B cell (primary cell): ENCODE measurements around the gene SKAP2.

Experiments
- EZH2 ChIP-seq: IDR thresholded peaks from 2 replicates; pipeline ENCODE4 v1.6.1; 2012; ENCODE audit warnings: borderline replicate concordance, low read depth, mild to moderate bottlenecking, moderate library complexity, low read length; ENCODE audit not compliant: insufficient read depth, poor library complexity, severe bottlenecking
- TF ChIP-seq, protein P1 (sequence below): fragments of 200-600 bp; IDR thresholded peaks from one replicate; pipeline ENCODE4 v1.8.0; 2022; ENCODE audit warnings: antibody characterized with exemption, mild to moderate bottlenecking

DNA sequence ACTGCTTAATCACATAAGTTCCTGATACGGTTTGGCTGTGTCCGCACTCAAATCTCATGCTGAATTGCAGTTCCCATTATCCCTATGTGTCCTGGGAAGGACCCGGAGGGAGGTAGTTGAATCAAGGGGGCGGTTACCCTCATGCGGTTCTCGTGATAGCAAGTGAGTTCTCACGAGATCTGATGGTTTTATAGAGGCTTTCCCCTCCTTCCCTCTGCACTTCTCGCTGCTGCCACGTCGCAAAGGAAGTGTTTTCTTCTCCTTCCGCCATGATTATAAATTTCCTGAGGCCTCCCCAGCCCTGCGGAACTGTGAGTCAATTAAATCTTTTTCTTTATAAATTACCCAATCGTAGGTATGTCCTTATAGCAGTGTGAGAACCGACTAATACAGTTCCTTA is 226.2 kb downstream of the SKAP2 start:
- no peak for TF ChIP-seq EZH2
- TF ChIP-seq, protein P1, sequence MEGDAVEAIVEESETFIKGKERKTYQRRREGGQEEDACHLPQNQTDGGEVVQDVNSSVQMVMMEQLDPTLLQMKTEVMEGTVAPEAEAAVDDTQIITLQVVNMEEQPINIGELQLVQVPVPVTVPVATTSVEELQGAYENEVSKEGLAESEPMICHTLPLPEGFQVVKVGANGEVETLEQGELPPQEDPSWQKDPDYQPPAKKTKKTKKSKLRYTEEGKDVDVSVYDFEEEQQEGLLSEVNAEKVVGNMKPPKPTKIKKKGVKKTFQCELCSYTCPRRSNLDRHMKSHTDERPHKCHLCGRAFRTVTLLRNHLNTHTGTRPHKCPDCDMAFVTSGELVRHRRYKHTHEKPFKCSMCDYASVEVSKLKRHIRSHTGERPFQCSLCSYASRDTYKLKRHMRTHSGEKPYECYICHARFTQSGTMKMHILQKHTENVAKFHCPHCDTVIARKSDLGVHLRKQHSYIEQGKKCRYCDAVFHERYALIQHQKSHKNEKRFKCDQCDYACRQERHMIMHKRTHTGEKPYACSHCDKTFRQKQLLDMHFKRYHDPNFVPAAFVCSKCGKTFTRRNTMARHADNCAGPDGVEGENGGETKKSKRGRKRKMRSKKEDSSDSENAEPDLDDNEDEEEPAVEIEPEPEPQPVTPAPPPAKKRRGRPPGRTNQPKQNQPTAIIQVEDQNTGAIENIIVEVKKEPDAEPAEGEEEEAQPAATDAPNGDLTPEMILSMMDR: no peak
